Progenitor cell of endocrine pancreas (in vitro differentiated cells): Measurements from ENCODE around the gene ACTMAP. TPM values are rescaled to one million over a fixed set of nuclear protein-coding genes. Genes with fewer than 3 reads are reported as not detected.

Experiments
- DNase-seq: peaks from one replicate; pipeline ENCODE4 v3.0.0; 2021; ENCODE audit warnings: low spot score; ENCODE audit not compliant: unreplicated experiment
- H3K27ac Mint-ChIP-seq: 2 replicates; pipeline ENCODE4 v1.8.0; 2021; ENCODE audit warnings: mild to moderate bottlenecking, moderate library complexity, mixed read lengths
- H3K27me3 Mint-ChIP-seq: 2 replicates; pipeline ENCODE4 v1.8.0; 2021; ENCODE audit warnings: mixed read lengths
- H3K36me3 Mint-ChIP-seq: 2 replicates; pipeline ENCODE4 v1.8.0; 2022; ENCODE audit warnings: mixed read lengths; ENCODE audit not compliant: insufficient read depth
- H3K4me1 Mint-ChIP-seq: 2 replicates; pipeline ENCODE4 v1.8.0; 2021; ENCODE audit warnings: low read depth, mixed read lengths
- H3K4me3 Mint-ChIP-seq: 2 replicates; pipeline ENCODE4 v1.8.0; 2021; ENCODE audit warnings: low read depth, mild to moderate bottlenecking, moderate library complexity, mixed read lengths
- H3K9me3 Mint-ChIP-seq: 2 replicates; pipeline ENCODE4 v1.8.0; 2021; ENCODE audit warnings: low read depth, mixed read lengths
- total RNA-seq: library from RNA; stranded (reverse); gene quantifications from 2 replicates; pipeline ENCODE4 v1.2.1, GENCODE V29; 2021
- TF ChIP-seq, protein P1 (sequence below): fragments of 200-600 bp; sonication (generic); IDR thresholded peaks from one replicate; pipeline ENCODE4 v1.5.0; 2021; ENCODE audit warnings: antibody characterized with exemption, mild to moderate bottlenecking; ENCODE audit not compliant: unreplicated experiment

Gene ACTMAP
- total RNA-seq, 1 donor from 2014 or later = 22.5 TPM

- no peak overlapping the region for H3K4me3 Mint-ChIP-seq
- no peak for DNase-seq
- H3K36me3 Mint-ChIP-seq = peaks cover 9% of the 10 kb centered on the region
- peaks cover 2% of the 10 kb centered on the region for H3K4me1 Mint-ChIP-seq
- no peaks in the 10 kb centered on the region for H3K27me3 Mint-ChIP-seq
- no peaks in the 10 kb centered on the region for H3K9me3 Mint-ChIP-seq
- TF ChIP-seq, protein P1, sequence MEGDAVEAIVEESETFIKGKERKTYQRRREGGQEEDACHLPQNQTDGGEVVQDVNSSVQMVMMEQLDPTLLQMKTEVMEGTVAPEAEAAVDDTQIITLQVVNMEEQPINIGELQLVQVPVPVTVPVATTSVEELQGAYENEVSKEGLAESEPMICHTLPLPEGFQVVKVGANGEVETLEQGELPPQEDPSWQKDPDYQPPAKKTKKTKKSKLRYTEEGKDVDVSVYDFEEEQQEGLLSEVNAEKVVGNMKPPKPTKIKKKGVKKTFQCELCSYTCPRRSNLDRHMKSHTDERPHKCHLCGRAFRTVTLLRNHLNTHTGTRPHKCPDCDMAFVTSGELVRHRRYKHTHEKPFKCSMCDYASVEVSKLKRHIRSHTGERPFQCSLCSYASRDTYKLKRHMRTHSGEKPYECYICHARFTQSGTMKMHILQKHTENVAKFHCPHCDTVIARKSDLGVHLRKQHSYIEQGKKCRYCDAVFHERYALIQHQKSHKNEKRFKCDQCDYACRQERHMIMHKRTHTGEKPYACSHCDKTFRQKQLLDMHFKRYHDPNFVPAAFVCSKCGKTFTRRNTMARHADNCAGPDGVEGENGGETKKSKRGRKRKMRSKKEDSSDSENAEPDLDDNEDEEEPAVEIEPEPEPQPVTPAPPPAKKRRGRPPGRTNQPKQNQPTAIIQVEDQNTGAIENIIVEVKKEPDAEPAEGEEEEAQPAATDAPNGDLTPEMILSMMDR = no peak
- no peak overlapping the region for H3K27ac Mint-ChIP-seq
These were observed 33.4 kb upstream of the ACTMAP start for GRCh38 chr19:40783711-40784110.

- TF ChIP-seq, protein P1 = no peak
- peaks cover 7% of the 10 kb centered on the region for H3K36me3 Mint-ChIP-seq
- H3K4me3 Mint-ChIP-seq = no peak overlapping the region
- no peaks in the 10 kb centered on the region for H3K9me3 Mint-ChIP-seq
- DNase-seq = no peak
- no peaks in the 10 kb centered on the region for H3K27me3 Mint-ChIP-seq
- peaks cover 10% of the 10 kb centered on the region for H3K4me1 Mint-ChIP-seq
- H3K27ac Mint-ChIP-seq = no peak overlapping the region
These were observed 30.9 kb upstream of the ACTMAP start for GRCh38 chr19:40781140-40781539.

DNA sequence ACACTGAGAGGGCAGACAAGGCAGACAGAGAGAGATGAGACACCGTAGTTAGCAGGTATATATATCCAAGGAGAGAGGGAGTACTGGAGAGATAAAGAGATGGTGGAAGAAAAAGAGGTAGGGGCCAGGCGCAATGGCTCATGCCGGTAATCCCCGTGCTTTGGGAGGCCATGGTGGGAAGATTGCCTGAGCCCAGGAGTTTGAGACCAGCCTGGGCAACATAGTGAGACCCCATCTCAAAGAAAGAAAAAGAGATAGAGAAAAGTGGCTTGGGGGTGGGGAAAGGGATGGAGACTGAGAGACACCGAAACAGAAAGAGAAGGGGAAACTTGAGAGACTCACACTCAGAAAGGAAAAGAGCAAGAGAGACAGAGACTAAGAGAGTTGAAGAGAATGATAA lies 30.3 kb upstream of the ACTMAP start:
- no peak for DNase-seq
- peak overlapping the region; percentile 6 for H3K4me3 Mint-ChIP-seq
- H3K9me3 Mint-ChIP-seq = no peaks in the 10 kb centered on the region
- TF ChIP-seq, protein P1 = no peak
- no peaks in the 10 kb centered on the region for H3K27me3 Mint-ChIP-seq
- H3K4me1 Mint-ChIP-seq = peaks cover 10% of the 10 kb centered on the region
- H3K27ac Mint-ChIP-seq = no peak overlapping the region
- peaks cover 7% of the 10 kb centered on the region for H3K36me3 Mint-ChIP-seq

DNA sequence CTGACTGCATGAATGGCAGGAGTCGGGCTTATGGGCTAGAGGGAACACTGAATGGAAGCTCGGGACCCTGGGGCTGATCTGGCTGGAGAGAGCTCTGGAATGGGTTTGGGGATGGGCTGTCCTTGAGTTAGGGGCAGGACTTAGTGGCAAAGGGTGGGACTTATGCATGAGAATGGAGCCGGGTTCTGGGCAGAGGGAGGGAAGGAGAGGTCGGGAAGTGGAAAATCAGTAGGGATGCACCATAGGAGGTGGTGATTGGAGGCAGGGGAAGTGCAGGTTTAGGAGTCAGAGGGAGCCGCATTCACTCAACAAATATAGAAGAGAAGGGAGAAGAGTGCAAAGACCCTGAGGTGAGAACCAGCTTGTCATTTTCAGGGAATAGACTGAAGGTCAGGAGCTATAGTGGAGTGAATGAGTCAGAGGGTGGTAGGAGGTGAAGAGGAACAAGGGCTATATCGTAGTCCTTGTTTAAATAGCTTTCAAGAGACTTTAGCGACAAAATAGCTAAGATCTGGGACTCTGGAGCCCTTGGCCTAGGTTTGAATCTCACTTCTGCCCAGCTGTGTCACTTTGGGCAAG lies 28.5 kb upstream of the ACTMAP start:
- no peak for DNase-seq
- Mint-ChIP-seq H3K27me3 (no peaks in the 10 kb centered on the region), H3K27ac (peak overlapping the region; percentile 100), H3K36me3 (peaks cover 7% of the 10 kb centered on the region), H3K4me3 (peak overlapping the region; percentile 82), H3K9me3 (no peaks in the 10 kb centered on the region), H3K4me1 (peaks cover 10% of the 10 kb centered on the region)
- TF ChIP-seq, protein P1 = no peak

- Mint-ChIP-seq H3K27ac (peak within 1 kb of the TSS; percentile 100), H3K9me3 (no peaks in the 10 kb centered on the region), H3K27me3 (no peaks in the 10 kb centered on the region), H3K4me1 (peaks cover 10% of the 10 kb centered on the region), H3K36me3 (peaks cover 7% of the 10 kb centered on the region), H3K4me3 (peak within 1 kb of the TSS; percentile 82)
- DNase-seq = peak; percentile 100
- TF ChIP-seq, protein P1 = no peak
These were observed 27.8 kb upstream of the ACTMAP start, which contains the start of gene RAB4B for GRCh38 chr19:40777937-40778705. RAB4B (plus strand) TSS chr19:40778247; CDS start chr19:40778376, 129 bp downstream.
